ENCODE data around the gene SERPINA4.
A peak's percentile ranks its signal among the peaks of the same experiment; 100 is the strongest.

Gene SERPINA4

GRCh38 chr14:94560751-94561655 lies at the start of gene SERPINA4:
SERPINA4 (plus strand) TSS chr14:94561442; CDS start chr14:94563483, 2,041 bp downstream.
- H3K4me1 ChIP-seq (ENCODE audit: insufficient read depth, insufficient read length) = no peaks in the 10 kb centered on the region

GRCh38 chr14:94514351-94514750 lies 46.9 kb upstream of the SERPINA4 start:
- Histone ChIP-seq H3K9ac (ENCODE audit: insufficient read length, low read depth) (no peak overlapping the region), H3K36me3 (ENCODE audit: insufficient read depth, insufficient read length, low read length) (no peaks in the 10 kb centered on the region), H3K4me1 (ENCODE audit: insufficient read depth, insufficient read length) (peaks cover 3% of the 10 kb centered on the region), H3K9me3 (ENCODE audit: insufficient read depth, low read length) (no peaks in the 10 kb centered on the region), H3K4me3 (ENCODE audit: insufficient read length, low read depth) (no peak overlapping the region), H3K27me3 (ENCODE audit: insufficient read depth, insufficient read length) (no peaks in the 10 kb centered on the region)
- DNase-seq (ENCODE audit: low read depth, low spot score) = no peak
- TF ChIP-seq YY1 (IDR thresholded peaks at IDR 0.05; ENCODE audit: insufficient read depth, insufficient read length) = no peak

More at GRCh38 chr14:94560751-94561655, at the start of gene SERPINA4:
- Histone ChIP-seq H3K9me3 (ENCODE audit: insufficient read depth, low read length) (peaks cover 18% of the 10 kb centered on the region; the same call in 1 of the 2 replicates), H3K9ac (ENCODE audit: insufficient read length, low read depth) (no peak within 1 kb of the TSS), H3K27me3 (ENCODE audit: insufficient read depth, insufficient read length) (no peaks in the 10 kb centered on the region), H3K36me3 (ENCODE audit: insufficient read depth, insufficient read length, low read length) (no peaks in the 10 kb centered on the region), H3K4me3 (ENCODE audit: insufficient read length, low read depth) (no peak within 1 kb of the TSS)
- DNase-seq (ENCODE audit: low read depth, low spot score) = no peak
- TF ChIP-seq SUZ12 (IDR thresholded peaks at IDR 0.05; ENCODE audit: extremely low read depth, insufficient read depth, insufficient read length) (no peak), ZNF274 (IDR thresholded peaks at IDR 0.05; ENCODE audit: low read depth, low read length) (no peak), YY1 (IDR thresholded peaks at IDR 0.05; ENCODE audit: insufficient read depth, insufficient read length) (no peak)

- Histone ChIP-seq H3K9me3 (ENCODE audit: insufficient read depth, low read length) (no peaks in the 10 kb centered on the region), H3K9ac (ENCODE audit: insufficient read length, low read depth) (no peak overlapping the region), H3K27me3 (ENCODE audit: insufficient read depth, insufficient read length) (no peaks in the 10 kb centered on the region), H3K36me3 (ENCODE audit: insufficient read depth, insufficient read length, low read length) (no peaks in the 10 kb centered on the region), H3K4me1 (ENCODE audit: insufficient read depth, insufficient read length) (peaks cover 3% of the 10 kb centered on the region), H3K4me3 (ENCODE audit: insufficient read length, low read depth) (no peak overlapping the region)
- DNase-seq (ENCODE audit: low read depth, low spot score) = no peak
- TF ChIP-seq SUZ12 (IDR thresholded peaks at IDR 0.05; ENCODE audit: extremely low read depth, insufficient read depth, insufficient read length) (no peak), ZNF274 (IDR thresholded peaks at IDR 0.05; ENCODE audit: low read depth, low read length) (no peak), YY1 (IDR thresholded peaks at IDR 0.05; ENCODE audit: insufficient read depth, insufficient read length) (no peak)
These were observed 45.8 kb upstream of the SERPINA4 start for GRCh38 chr14:94515426-94515825.

- Histone ChIP-seq H3K36me3 (ENCODE audit: insufficient read depth, insufficient read length, low read length) (no peaks in the 10 kb centered on the region), H3K4me3 (ENCODE audit: insufficient read length, low read depth) (no peak overlapping the region), H3K4me1 (ENCODE audit: insufficient read depth, insufficient read length) (peaks cover 3% of the 10 kb centered on the region), H3K9ac (ENCODE audit: insufficient read length, low read depth) (no peak overlapping the region), H3K9me3 (ENCODE audit: insufficient read depth, low read length) (no peaks in the 10 kb centered on the region), H3K27me3 (ENCODE audit: insufficient read depth, insufficient read length) (no peaks in the 10 kb centered on the region)
- DNase-seq (ENCODE audit: low read depth, low spot score) = no peak
- TF ChIP-seq YY1 (IDR thresholded peaks at IDR 0.05; ENCODE audit: insufficient read depth, insufficient read length) (no peak), SUZ12 (IDR thresholded peaks at IDR 0.05; ENCODE audit: extremely low read depth, insufficient read depth, insufficient read length) (no peak), ZNF274 (IDR thresholded peaks at IDR 0.05; ENCODE audit: low read depth, low read length) (no peak)
These were observed 45.4 kb upstream of the SERPINA4 start for GRCh38 chr14:94515856-94516255.

GRCh38 chr14:94517248-94517640 lies 44.0 kb upstream of the SERPINA4 start:
- no peaks in the 10 kb centered on the region for H3K9me3 ChIP-seq (ENCODE audit: insufficient read depth, low read length)
- H3K27me3 ChIP-seq (ENCODE audit: insufficient read depth, insufficient read length) = no peaks in the 10 kb centered on the region
- DNase-seq (ENCODE audit: low read depth, low spot score) = no peak
- TF ChIP-seq SUZ12 (IDR thresholded peaks at IDR 0.05; ENCODE audit: extremely low read depth, insufficient read depth, insufficient read length) (no peak), YY1 (IDR thresholded peaks at IDR 0.05; ENCODE audit: insufficient read depth, insufficient read length) (no peak), ZNF274 (IDR thresholded peaks at IDR 0.05; ENCODE audit: low read depth, low read length) (no peak)
- no peaks in the 10 kb centered on the region for H3K36me3 ChIP-seq (ENCODE audit: insufficient read depth, insufficient read length, low read length)
- H3K4me1 ChIP-seq (ENCODE audit: insufficient read depth, insufficient read length) = peaks cover 3% of the 10 kb centered on the region
- H3K9ac ChIP-seq (ENCODE audit: insufficient read length, low read depth) = peak overlapping the region; percentile 8
- no peak overlapping the region for H3K4me3 ChIP-seq (ENCODE audit: insufficient read length, low read depth)

- no peak for TF ChIP-seq SUZ12 (IDR thresholded peaks at IDR 0.05; ENCODE audit: extremely low read depth, insufficient read depth, insufficient read length)
- TF ChIP-seq YY1 (IDR thresholded peaks at IDR 0.05; ENCODE audit: insufficient read depth, insufficient read length) = no peak
- no peak for TF ChIP-seq ZNF274 (IDR thresholded peaks at IDR 0.05; ENCODE audit: low read depth, low read length)
- DNase-seq (ENCODE audit: low read depth, low spot score) = no peak
- H3K4me3 ChIP-seq (ENCODE audit: insufficient read length, low read depth) = no peak overlapping the region
- H3K36me3 ChIP-seq (ENCODE audit: insufficient read depth, insufficient read length, low read length) = no peaks in the 10 kb centered on the region
- H3K27me3 ChIP-seq (ENCODE audit: insufficient read depth, insufficient read length) = no peaks in the 10 kb centered on the region
- H3K4me1 ChIP-seq (ENCODE audit: insufficient read depth, insufficient read length) = peaks cover 3% of the 10 kb centered on the region
- no peaks in the 10 kb centered on the region for H3K9me3 ChIP-seq (ENCODE audit: insufficient read depth, low read length)
- no peak overlapping the region for H3K9ac ChIP-seq (ENCODE audit: insufficient read length, low read depth)
These were observed 43.5 kb upstream of the SERPINA4 start for GRCh38 chr14:94517641-94518257.

- Histone ChIP-seq H3K4me1 (ENCODE audit: insufficient read depth, insufficient read length) (peaks cover 3% of the 10 kb centered on the region), H3K36me3 (ENCODE audit: insufficient read depth, insufficient read length, low read length) (no peaks in the 10 kb centered on the region), H3K27me3 (ENCODE audit: insufficient read depth, insufficient read length) (no peaks in the 10 kb centered on the region), H3K9ac (ENCODE audit: insufficient read length, low read depth) (no peak overlapping the region), H3K4me3 (ENCODE audit: insufficient read length, low read depth) (no peak overlapping the region), H3K9me3 (ENCODE audit: insufficient read depth, low read length) (no peaks in the 10 kb centered on the region)
- TF ChIP-seq SUZ12 (IDR thresholded peaks at IDR 0.05; ENCODE audit: extremely low read depth, insufficient read depth, insufficient read length) (no peak), YY1 (IDR thresholded peaks at IDR 0.05; ENCODE audit: insufficient read depth, insufficient read length) (no peak)
- no peak for DNase-seq (ENCODE audit: low read depth, low spot score)
These were observed 39.7 kb upstream of the SERPINA4 start for GRCh38 chr14:94521375-94522114.

Data from NT2/D1 (cell line).